IMR-90 (cell line): ENCODE data around the gene ARHGEF12. TPM values are rescaled to one million over a fixed set of nuclear protein-coding genes. Genes with fewer than 3 reads are reported as not detected.

Source experiments
- ATAC-seq: fragments of 200-7000 bp; cut with Tn5 transposase; 2 replicates; pipeline ENCODE4 v1.9.1; 2020; ENCODE audit warnings: low read depth, mild to moderate bottlenecking, moderate library complexity
- BruUV-seq: library from RNA; stranded (reverse); fragments of 400-500 nt; replicated peaks from 2 replicates; lab custom pipeline; 2021; lab: Mats Ljungman, UMichigan
- CTCF ChIA-PET: fragments of 300-600 bp; formaldehyde crosslinking; extraction: SDS; loops from one replicate; lab custom pipeline; 2021; ENCODE audit warnings: antibody characterized with exemption; lab: Yijun Ruan, JAX
- POLR2A ChIA-PET: fragments of 300-600 bp; sonication (Branson Sonifier 250); formaldehyde crosslinking; loops from one replicate; lab custom pipeline; 2022; ENCODE audit warnings: antibody characterized with exemption; ENCODE audit not compliant: unreplicated experiment; lab: Charles Lee
- DNase-seq: peaks from one replicate; pipeline ENCODE4 v3.0.0; 2013
- H2AFZ ChIP-seq: replicated peaks from 2 replicates; pipeline ENCODE3; 2013; ENCODE audit warnings: low read length, mild to moderate bottlenecking; ENCODE audit not compliant: poor library complexity
- H2AK5ac ChIP-seq: 2 replicates; pipeline ENCODE4 v1.6.1; 2013; ENCODE audit warnings: low read depth, low read length, inconsistent platforms
- H2AK9ac ChIP-seq: replicated peaks from 2 replicates; pipeline ENCODE3; 2013; ENCODE audit warnings: mild to moderate bottlenecking, low read depth, low read length, moderate library complexity; ENCODE audit not compliant: poor library complexity
- H2BK120ac ChIP-seq: 2 replicates; pipeline ENCODE4 v1.6.1; 2013; ENCODE audit warnings: low read depth, low read length, inconsistent platforms
- H2BK15ac ChIP-seq: 3 replicates; pipeline ENCODE4 v1.6.1; 2013; ENCODE audit warnings: low read depth, low read length, inconsistent platforms
- H2BK20ac ChIP-seq: 2 replicates; pipeline ENCODE4 v1.6.1; 2013; ENCODE audit warnings: low read depth, mild to moderate bottlenecking, inconsistent platforms, low read length, moderate library complexity
- H2BK5ac ChIP-seq: 2 replicates; pipeline ENCODE4 v1.6.1; 2013; ENCODE audit warnings: mild to moderate bottlenecking, low read depth, low read length, inconsistent platforms; ENCODE audit not compliant: poor library complexity, severe bottlenecking
- H3K14ac ChIP-seq: replicated peaks from 2 replicates; pipeline ENCODE4 v1.6.1; 2013; ENCODE audit warnings: low read depth, low read length, inconsistent platforms
- H3K18ac ChIP-seq: 2 replicates; pipeline ENCODE4 v1.6.1; 2013; ENCODE audit warnings: low read depth, low read length, control low read depth
- H3K23ac ChIP-seq: 2 replicates; pipeline ENCODE4 v1.6.1; 2013; ENCODE audit warnings: low read depth, low read length, inconsistent platforms
- H3K27ac ChIP-seq: 2 replicates; pipeline ENCODE4 v1.5.1; 2013; ENCODE audit warnings: mild to moderate bottlenecking, control low read depth, low read length; ENCODE audit not compliant: insufficient read depth
- H3K27me3 ChIP-seq: 2 replicates; pipeline ENCODE4 v1.6.1; 2013; ENCODE audit warnings: low read length; ENCODE audit not compliant: control insufficient read depth, insufficient read depth
- H3K36me3 ChIP-seq: 2 replicates; pipeline ENCODE4 v1.6.1; 2013; ENCODE audit warnings: low read length, mixed read lengths; ENCODE audit not compliant: control insufficient read depth, insufficient read depth
- H3K4ac ChIP-seq: 2 replicates; pipeline ENCODE4 v1.6.1; 2013; ENCODE audit warnings: low read depth, low read length, inconsistent platforms
- H3K4me1 ChIP-seq: 2 replicates; pipeline ENCODE4 v1.6.1; 2013; ENCODE audit warnings: low read length, mixed read lengths; ENCODE audit not compliant: control insufficient read depth, insufficient read depth
- H3K4me2 ChIP-seq: 2 replicates; pipeline ENCODE4 v1.6.1; 2013; ENCODE audit warnings: low read depth, mild to moderate bottlenecking, control low read depth, low read length, moderate library complexity
- H3K4me3 ChIP-seq: 2 replicates; pipeline ENCODE4 v1.5.1; 2013; ENCODE audit warnings: low read depth, mild to moderate bottlenecking, control low read depth, low read length, moderate library complexity; ENCODE audit not compliant: insufficient read depth
- H3K56ac ChIP-seq: 2 replicates; pipeline ENCODE4 v1.6.1; 2013; ENCODE audit warnings: low read length, inconsistent platforms; ENCODE audit not compliant: insufficient read depth; ENCODE audit errors: extremely low read depth
- H3K79me1 ChIP-seq, 2 experiments: 2 replicates each; pipeline ENCODE4 v1.6.1; 2013; ENCODE audit warnings: low read length in 2 of 2, inconsistent platforms in 1 of 2, low read depth in 1 of 2
- H3K9ac ChIP-seq: 2 replicates; pipeline ENCODE4 v1.6.1; 2013; ENCODE audit warnings: low read depth, low read length, control low read depth
- H3K9me1 ChIP-seq: 2 replicates; pipeline ENCODE4 v1.6.1; 2013; ENCODE audit warnings: low read length, inconsistent platforms; ENCODE audit not compliant: insufficient read depth
- H3K9me3 ChIP-seq: 2 replicates; pipeline ENCODE4 v1.6.1; 2013; ENCODE audit warnings: low read length; ENCODE audit not compliant: control insufficient read depth, insufficient read depth
- H4K20me1 ChIP-seq: 2 replicates; pipeline ENCODE4 v1.6.1; 2013; ENCODE audit warnings: low read length, inconsistent platforms; ENCODE audit not compliant: insufficient read depth
- H4K5ac ChIP-seq: 2 replicates; pipeline ENCODE4 v1.6.1; 2013; ENCODE audit warnings: mild to moderate bottlenecking, low read depth, low read length, control low read depth
- H4K8ac ChIP-seq, 2 experiments: 2 replicates each; pipeline ENCODE4 v1.6.1; 2013; ENCODE audit warnings: low read depth in 2 of 2, low read length in 2 of 2, control low read depth in 1 of 2, inconsistent platforms in 1 of 2
- H4K91ac ChIP-seq: 2 replicates; pipeline ENCODE4 v1.6.1; 2013; ENCODE audit warnings: low read depth, low read length, inconsistent platforms; ENCODE audit not compliant: insufficient read depth
- BHLHE40 ChIP-seq: fragments of 150-350 bp; IDR thresholded peaks from 2 replicates; pipeline ENCODE4 v1.6.1; 2016; ENCODE audit warnings: mild to moderate bottlenecking, low read depth, low read length
- CEBPB ChIP-seq: IDR thresholded peaks from 2 replicates; pipeline ENCODE4 v1.6.1; 2012; ENCODE audit warnings: low read depth, low read length, improper control_type of control experiment
- FOS ChIP-seq: fragments of 150-350 bp; IDR thresholded peaks from 2 replicates; pipeline ENCODE4 v1.6.1; 2016; ENCODE audit warnings: low read depth, low read length
- MAFK ChIP-seq: IDR thresholded peaks from 2 replicates; pipeline ENCODE4 v1.6.1; 2012; ENCODE audit warnings: low read depth, low read length, improper control_type of control experiment
- MXI1 ChIP-seq: IDR thresholded peaks from 2 replicates; pipeline ENCODE4 v1.6.1; 2012; ENCODE audit warnings: low read depth, mild to moderate bottlenecking, low read length, moderate library complexity, borderline replicate concordance
- NFE2L2 ChIP-seq: fragments of 150-350 bp; IDR thresholded peaks from 2 replicates; pipeline ENCODE4 v1.6.1; 2016; ENCODE audit warnings: low read depth, mild to moderate bottlenecking, low read length
- POLR2A ChIP-seq: IDR thresholded peaks from 2 replicates; pipeline ENCODE4 v1.6.1; 2012; ENCODE audit warnings: mild to moderate bottlenecking, low read depth, low read length
- RAD21 ChIP-seq: IDR thresholded peaks from 2 replicates; pipeline ENCODE4 v1.6.1; 2012; ENCODE audit warnings: low read length, improper control_type of control experiment
- WGBS, 2 experiments: methylation state at CpG; one replicate each; pipeline versions ENCODE4 v1.1.5 to v1.1.7; 2013; ENCODE audit warnings: missing lambda C conversion rate in 2 of 2; ENCODE audit not compliant: insufficient read length in 1 of 2; ENCODE audit errors: extremely low coverage in 2 of 2; 5-methylcytosine and 5-hydroxymethylcytosine counted together
- dilution Hi-C: fragments of 300-500 bp; cut with HindIII; formaldehyde crosslinking; loops from one replicate; pipeline ENCODE4 v1.14.3; 2018; ENCODE audit warnings: low sequenced_read_pairs; ENCODE audit not compliant: unreplicated experiment
- in situ Hi-C: fragments of 300-500 bp; cut with MboI; formaldehyde crosslinking; loops from 3 replicates; pipeline ENCODE4 v1.14.3; 2019; ENCODE audit warnings: low sequenced_read_pairs, inconsistent platforms, mixed read lengths
- intact Hi-C: fragments of 100-400 bp; cut with micrococcal nuclease; formaldehyde crosslinking; loops from 2 replicates; pipeline ENCODE4 v1.10.0; 2022
- polyA plus RNA-seq, 3 experiments: library from polyadenylated mRNA; depleted of rRNA; stranded (reverse); fragments of >200 nt; gene quantifications; 2 replicates each; pipeline ENCODE4 v1.2.3, GENCODE V29; 2012; ENCODE audit warnings: low replicate concordance in 1 of 3
- total RNA-seq: library from RNA; depleted of rRNA; stranded (reverse); fragments of >200 nt; gene quantifications from 2 replicates; pipeline ENCODE4 v1.2.3, GENCODE V29; 2012
- TF ChIP-seq, protein P1 (sequence below): conservative IDR thresholded peaks from 2 replicates; pipeline ENCODE4 v1.5.1; 2012; ENCODE audit warnings: mild to moderate bottlenecking, low read depth, low read length, improper control_type of control experiment

The ARHGEF12 gene
- total and polyA plus RNA-seq, 2 of the 4 experiments (the other 2 are of a cell fraction) = 25.5 to 115 TPM

DNA sequence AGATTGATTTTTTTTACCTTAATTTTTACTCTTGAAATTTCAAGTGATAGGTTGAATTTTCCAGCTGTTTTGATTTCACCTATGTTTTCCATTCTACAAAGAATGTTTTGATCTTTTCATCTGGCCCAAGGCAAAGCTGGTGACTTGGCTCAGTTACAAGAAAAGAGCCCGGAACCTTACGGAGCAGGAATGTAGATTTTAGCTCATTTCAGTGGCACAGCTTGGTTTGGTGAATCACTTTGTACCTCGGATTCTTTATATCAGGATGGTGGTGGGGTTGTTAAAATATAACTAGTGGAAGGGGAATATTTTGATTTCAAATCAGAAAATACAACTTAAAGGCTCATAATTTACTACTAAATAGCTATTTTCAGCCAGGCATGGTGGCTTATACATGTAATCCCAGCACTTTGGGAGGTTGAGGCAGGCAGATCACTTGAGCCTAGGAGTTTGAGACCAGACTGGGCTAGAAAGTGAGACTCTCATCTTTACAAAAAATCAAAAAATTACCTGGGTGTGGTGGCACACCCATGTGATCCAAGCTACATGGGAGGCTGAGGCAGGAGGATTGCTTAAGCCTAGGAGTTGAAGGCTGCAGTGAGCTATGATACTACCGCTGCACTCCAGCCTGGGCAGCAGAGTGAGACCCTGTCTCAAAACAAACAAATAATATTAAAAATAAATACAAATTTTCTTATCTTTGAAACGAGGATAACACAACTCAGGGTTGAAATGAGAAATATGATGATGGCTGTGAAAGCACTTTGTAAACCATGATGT, 166.0 kb downstream of the ARHGEF12 start:
- Histone ChIP-seq H3K14ac (no peak overlapping the region), H2AFZ (no peak overlapping the region), H4K20me1 (no peaks in the 10 kb centered on the region), H3K18ac (no peak overlapping the region), H3K9ac (no peak overlapping the region), H3K27me3 (no peaks in the 10 kb centered on the region), H3K4ac (no peak overlapping the region), H3K79me1 (no peaks in the 10 kb centered on the region), H3K9me1 (no peaks in the 10 kb centered on the region), H3K27ac (no peak overlapping the region), H4K5ac (no peak overlapping the region), H2BK120ac (no peak overlapping the region), H4K91ac (no peak overlapping the region), H2BK20ac (no peak overlapping the region), H3K4me3 (no peak overlapping the region), H3K4me2 (no peak overlapping the region), H3K56ac (no peak overlapping the region), H2BK5ac (no peak overlapping the region), H3K9me3 (no peaks in the 10 kb centered on the region), H2AK9ac (no peak overlapping the region), H4K8ac (no peak overlapping the region), H3K36me3 (no peaks in the 10 kb centered on the region), H3K4me1 (no peaks in the 10 kb centered on the region), H2BK15ac (no peak overlapping the region), H3K23ac (no peak overlapping the region), H2AK5ac (no peak overlapping the region)
- ChIA-PET CTCF (interaction anchor here (1.0 kb wide), 1 partner anchor 166 kb away, joined by 3 read pairs; the partner anchor contains the start of gene ARHGEF12), POLR2A (no interaction called here)
- DNase-seq (no peak), ATAC-seq (no peak)
- intact Hi-C loops (loop anchor here (5.0 kb wide), 1 partner anchor 170 kb away; no protein-coding TSS in a partner anchor), in situ Hi-C loops (loop anchor here (10.0 kb wide), 1 partner anchor 593 kb away; no protein-coding TSS in a partner anchor), dilution Hi-C loops (no loop called here)
- no TSS peak for BruUV-seq
- no CpG with 5 or more reads among the region's 5 CpGs for WGBS, 2 experiments
- TF ChIP-seq MAFK = no peak
- no peak for TF ChIP-seq POLR2A
- no peak for TF ChIP-seq CEBPB
- TF ChIP-seq RAD21 = no peak
- TF ChIP-seq FOS = no peak
- TF ChIP-seq, protein P1, sequence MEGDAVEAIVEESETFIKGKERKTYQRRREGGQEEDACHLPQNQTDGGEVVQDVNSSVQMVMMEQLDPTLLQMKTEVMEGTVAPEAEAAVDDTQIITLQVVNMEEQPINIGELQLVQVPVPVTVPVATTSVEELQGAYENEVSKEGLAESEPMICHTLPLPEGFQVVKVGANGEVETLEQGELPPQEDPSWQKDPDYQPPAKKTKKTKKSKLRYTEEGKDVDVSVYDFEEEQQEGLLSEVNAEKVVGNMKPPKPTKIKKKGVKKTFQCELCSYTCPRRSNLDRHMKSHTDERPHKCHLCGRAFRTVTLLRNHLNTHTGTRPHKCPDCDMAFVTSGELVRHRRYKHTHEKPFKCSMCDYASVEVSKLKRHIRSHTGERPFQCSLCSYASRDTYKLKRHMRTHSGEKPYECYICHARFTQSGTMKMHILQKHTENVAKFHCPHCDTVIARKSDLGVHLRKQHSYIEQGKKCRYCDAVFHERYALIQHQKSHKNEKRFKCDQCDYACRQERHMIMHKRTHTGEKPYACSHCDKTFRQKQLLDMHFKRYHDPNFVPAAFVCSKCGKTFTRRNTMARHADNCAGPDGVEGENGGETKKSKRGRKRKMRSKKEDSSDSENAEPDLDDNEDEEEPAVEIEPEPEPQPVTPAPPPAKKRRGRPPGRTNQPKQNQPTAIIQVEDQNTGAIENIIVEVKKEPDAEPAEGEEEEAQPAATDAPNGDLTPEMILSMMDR = no peak
- no peak for TF ChIP-seq MXI1
- no peak for TF ChIP-seq BHLHE40
- TF ChIP-seq NFE2L2 = no peak
